Epithelial cell of prostate (primary cell): ENCODE measurements around the gene FARS2.
"Not testable (repeated sequence)": the region's sequence is repeated elsewhere in the genome, so short reads cannot be mapped to it uniquely, and the experiment has no call there.

ENCODE experiments used
- DNase-seq: peaks from one replicate; pipeline ENCODE4 v3.0.0-alpha.2; 2011; ENCODE audit warnings: low read depth, low spot score
- H3K27ac ChIP-seq: fragments of 450-650 bp; 2 replicates; pipeline ENCODE4 v1.5.1; 2017; ENCODE audit warnings: mild to moderate bottlenecking

The FARS2 gene

GRCh38 chr6:5671601-5672559, 410.6 kb downstream of the FARS2 start:
- H3K27ac ChIP-seq: peak overlapping the region; percentile 82
- DNase-seq: no peak

- H3K27ac ChIP-seq: peak overlapping the region; percentile 82
- DNase-seq: peak; percentile 46
These were observed 411.3 kb downstream of the FARS2 start for GRCh38 chr6:5672581-5673011.

- DNase-seq: no peak
- H3K27ac ChIP-seq: peak overlapping the region; percentile 82
These were observed 411.9 kb downstream of the FARS2 start for GRCh38 chr6:5673019-5673790.

GRCh38 chr6:5674141-5674540, 412.8 kb downstream of the FARS2 start:
- no peak for DNase-seq
- H3K27ac ChIP-seq: no peak overlapping the region

GRCh38 chr6:5674721-5675120, 413.4 kb downstream of the FARS2 start:
- no peak for DNase-seq
- no peak overlapping the region for H3K27ac ChIP-seq

- peak overlapping the region; percentile 32 for H3K27ac ChIP-seq
- no peak for DNase-seq
These were observed 415.4 kb downstream of the FARS2 start for GRCh38 chr6:5676701-5677100.

- peak; percentile 27 for DNase-seq
- H3K27ac ChIP-seq: peak overlapping the region; percentile 32
These were observed 416.1 kb downstream of the FARS2 start for GRCh38 chr6:5677219-5678000.

GRCh38 chr6:5679270-5679669, 418.0 kb downstream of the FARS2 start:
- no peak for DNase-seq
- no peak overlapping the region for H3K27ac ChIP-seq

GRCh38 chr6:5679691-5680090, 418.4 kb downstream of the FARS2 start:
- no peak overlapping the region for H3K27ac ChIP-seq
- no peak for DNase-seq

- DNase-seq: no peak
- H3K27ac ChIP-seq: no peak overlapping the region
These were observed 418.8 kb downstream of the FARS2 start for GRCh38 chr6:5680095-5680494.

GRCh38 chr6:5681480-5681879, 420.2 kb downstream of the FARS2 start:
- no peak overlapping the region for H3K27ac ChIP-seq
- DNase-seq: no peak

GRCh38 chr6:5682530-5682929, 421.2 kb downstream of the FARS2 start:
- no peak for DNase-seq
- H3K27ac ChIP-seq: no peak overlapping the region

GRCh38 chr6:5683747-5684146, 422.4 kb downstream of the FARS2 start:
- DNase-seq: not testable (repeated sequence)

GRCh38 chr6:5684320-5685053, 423.2 kb downstream of the FARS2 start:
- no peak overlapping the region for H3K27ac ChIP-seq
- no peak for DNase-seq

More at GRCh38 chr6:5683747-5684146, 422.4 kb downstream of the FARS2 start:
- H3K27ac ChIP-seq: not testable (repeated sequence)

GRCh38 chr6:5693225-5694145, 432.2 kb downstream of the FARS2 start:
- no peak for DNase-seq
- no peak overlapping the region for H3K27ac ChIP-seq

- peak; percentile 50 for DNase-seq
- peak overlapping the region; percentile 74 for H3K27ac ChIP-seq
These were observed 434.2 kb downstream of the FARS2 start for GRCh38 chr6:5695260-5696245.

- DNase-seq: peak; percentile 14
- H3K27ac ChIP-seq: peak overlapping the region; percentile 74
These were observed 436.2 kb downstream of the FARS2 start for GRCh38 chr6:5697508-5697907.
